SH-SY5Y (cell line): ENCODE measurements around the gene XPNPEP3.

Source experiments
- GATA2 ChIP-seq: IDR thresholded peaks from 2 replicates; pipeline ENCODE4 v1.6.1; 2011; ENCODE audit warnings: mild to moderate bottlenecking, low read depth, low read length
- GATA3 ChIP-seq: IDR thresholded peaks from 2 replicates; pipeline ENCODE4 v1.6.1; 2011; ENCODE audit warnings: low read depth, mild to moderate bottlenecking, low read length, moderate library complexity

- TF ChIP-seq GATA3 = no peak
- no peak for TF ChIP-seq GATA2
Observed at GRCh38 chr22:40928657-40929056, 71.7 kb downstream of the XPNPEP3 start.
